ENCODE measurements around the gene TESPA1. TPM values are rescaled to one million over a fixed set of nuclear protein-coding genes. Genes with fewer than 3 reads are reported as not detected.

TESPA1 gene
- total RNA-seq, 1 donor from 2014 or later: not detected

DNA sequence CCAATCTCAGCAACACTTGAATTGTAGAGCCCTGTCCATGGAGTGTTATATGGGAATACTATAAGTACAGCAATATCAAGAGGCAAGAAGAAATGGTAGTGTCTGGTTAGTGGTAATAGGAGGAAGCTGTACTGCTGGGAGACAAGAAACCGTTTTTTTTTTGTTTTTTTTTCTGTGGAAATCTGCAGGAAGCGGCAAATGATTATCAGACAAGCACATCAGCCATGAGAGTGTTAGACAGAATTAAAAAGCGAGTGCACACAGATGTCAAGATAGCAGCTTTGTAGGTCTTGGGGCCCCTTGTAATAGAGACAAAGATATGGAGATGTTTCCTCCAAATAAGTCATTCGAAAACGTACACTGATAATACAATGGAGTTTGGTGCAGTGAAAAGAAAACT, 6.7 kb downstream of the TESPA1 start:
- Histone ChIP-seq H3K4me1 (peaks cover 16% of the 10 kb centered on the region), H3F3A (ENCODE audit: low read depth) (no peaks in the 10 kb centered on the region), H3K36me3 (no peaks in the 10 kb centered on the region), H2AFZ (replicated peaks) (no peak overlapping the region), H3K9ac (no peak overlapping the region), H3K9me3 (ENCODE audit: low read depth) (no peaks in the 10 kb centered on the region), H3K79me2 (ENCODE audit: low read depth) (no peaks in the 10 kb centered on the region), H3K4me3 (no peak overlapping the region), H3K27ac (no peak overlapping the region), H4K20me1 (ENCODE audit: low read depth) (no peaks in the 10 kb centered on the region), H3K27me3 (no peaks in the 10 kb centered on the region), H3K4me2 (no peak overlapping the region)
- H3K36me3 Mint-ChIP-seq: no peaks in the 10 kb centered on the region
- no peak overlapping the region for H3K4me3 Mint-ChIP-seq
- H3K27me3 Mint-ChIP-seq (ENCODE audit: insufficient read depth, low read depth): peaks cover 3% of the 10 kb centered on the region
- no peaks in the 10 kb centered on the region for H3K9me3 Mint-ChIP-seq
- TF ChIP-seq EZH2 (IDR thresholded peaks at IDR 0.05) (no peak), EZH2phosphoT487 (IDR thresholded peaks at IDR 0.05) (no peak)
- TF ChIP-seq, protein P1, sequence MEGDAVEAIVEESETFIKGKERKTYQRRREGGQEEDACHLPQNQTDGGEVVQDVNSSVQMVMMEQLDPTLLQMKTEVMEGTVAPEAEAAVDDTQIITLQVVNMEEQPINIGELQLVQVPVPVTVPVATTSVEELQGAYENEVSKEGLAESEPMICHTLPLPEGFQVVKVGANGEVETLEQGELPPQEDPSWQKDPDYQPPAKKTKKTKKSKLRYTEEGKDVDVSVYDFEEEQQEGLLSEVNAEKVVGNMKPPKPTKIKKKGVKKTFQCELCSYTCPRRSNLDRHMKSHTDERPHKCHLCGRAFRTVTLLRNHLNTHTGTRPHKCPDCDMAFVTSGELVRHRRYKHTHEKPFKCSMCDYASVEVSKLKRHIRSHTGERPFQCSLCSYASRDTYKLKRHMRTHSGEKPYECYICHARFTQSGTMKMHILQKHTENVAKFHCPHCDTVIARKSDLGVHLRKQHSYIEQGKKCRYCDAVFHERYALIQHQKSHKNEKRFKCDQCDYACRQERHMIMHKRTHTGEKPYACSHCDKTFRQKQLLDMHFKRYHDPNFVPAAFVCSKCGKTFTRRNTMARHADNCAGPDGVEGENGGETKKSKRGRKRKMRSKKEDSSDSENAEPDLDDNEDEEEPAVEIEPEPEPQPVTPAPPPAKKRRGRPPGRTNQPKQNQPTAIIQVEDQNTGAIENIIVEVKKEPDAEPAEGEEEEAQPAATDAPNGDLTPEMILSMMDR (IDR thresholded peaks at IDR 0.05): no peak
- H3K4me1 Mint-ChIP-seq: peaks cover 24% of the 10 kb centered on the region
- DNase-seq (ENCODE audit: low spot score): no peak
- H3K27ac Mint-ChIP-seq: no peak overlapping the region

DNA sequence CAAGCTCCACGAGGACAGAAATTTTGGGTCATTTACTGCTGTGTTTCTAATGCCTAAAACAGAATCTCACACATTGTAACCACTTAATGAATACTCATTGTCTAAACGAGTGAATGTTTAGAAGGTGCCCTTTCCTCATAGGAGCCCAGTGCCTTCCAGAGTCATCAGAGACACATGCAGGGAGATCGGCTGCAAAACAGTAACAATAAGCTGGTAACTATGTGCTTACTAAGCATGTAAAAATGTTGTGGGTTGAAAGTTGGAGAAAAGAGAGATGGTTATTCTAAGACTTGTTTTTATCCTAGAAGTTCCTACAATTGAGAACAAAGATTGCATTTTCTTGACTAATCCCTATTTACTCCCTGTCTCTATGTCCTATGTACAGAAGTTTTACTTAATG, 7.4 kb downstream of the TESPA1 start:
- no peaks in the 10 kb centered on the region for H3K36me3 Mint-ChIP-seq
- no peak overlapping the region for H3K27ac Mint-ChIP-seq
- H3K4me1 ChIP-seq: peaks cover 16% of the 10 kb centered on the region
- no peaks in the 10 kb centered on the region for H3F3A ChIP-seq (ENCODE audit: low read depth)
- no peaks in the 10 kb centered on the region for H3K27me3 ChIP-seq
- no peaks in the 10 kb centered on the region for H4K20me1 ChIP-seq (ENCODE audit: low read depth)
- no peaks in the 10 kb centered on the region for H3K36me3 ChIP-seq
- H3K9me3 Mint-ChIP-seq: no peaks in the 10 kb centered on the region
- H3K4me2 ChIP-seq: no peak overlapping the region
- no peak for DNase-seq (ENCODE audit: low spot score)
- H3K27ac ChIP-seq: no peak overlapping the region
- no peak overlapping the region for H3K4me3 ChIP-seq
- H3K4me3 Mint-ChIP-seq: no peak overlapping the region
- H2AFZ ChIP-seq (replicated peaks): no peak overlapping the region
- peaks cover 24% of the 10 kb centered on the region for H3K4me1 Mint-ChIP-seq
- no peak overlapping the region for H3K9ac ChIP-seq
- peaks cover 3% of the 10 kb centered on the region for H3K27me3 Mint-ChIP-seq (ENCODE audit: insufficient read depth, low read depth)
- no peaks in the 10 kb centered on the region for H3K79me2 ChIP-seq (ENCODE audit: low read depth)
- no peaks in the 10 kb centered on the region for H3K9me3 ChIP-seq (ENCODE audit: low read depth)
- TF ChIP-seq, protein P1 (IDR thresholded peaks at IDR 0.05): no peak
- TF ChIP-seq EZH2phosphoT487 (IDR thresholded peaks at IDR 0.05) (no peak), EZH2 (IDR thresholded peaks at IDR 0.05) (no peak)

DNA sequence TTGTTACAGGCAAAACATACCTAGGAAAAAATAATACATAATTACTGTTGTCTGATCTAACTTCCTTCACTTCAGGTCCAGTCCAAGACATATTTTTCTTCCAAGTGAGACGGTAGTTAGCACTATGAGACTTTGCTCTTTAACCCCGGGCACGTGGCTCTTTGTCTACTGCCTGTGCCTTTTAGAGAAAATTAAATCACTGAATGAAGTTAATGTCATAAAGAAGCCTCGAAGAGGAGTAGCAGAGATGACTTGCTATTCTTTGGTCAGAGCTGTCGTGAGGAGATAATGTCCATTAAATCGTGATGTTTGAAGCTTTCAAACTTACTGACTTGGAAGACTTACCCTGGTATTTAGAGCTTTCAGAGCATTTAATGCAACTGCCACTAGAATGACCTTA, 8.7 kb downstream of the TESPA1 start:
- no peaks in the 10 kb centered on the region for H3K9me3 Mint-ChIP-seq
- H3K4me2 ChIP-seq: peak overlapping the region; percentile 26
- no peaks in the 10 kb centered on the region for H3K36me3 Mint-ChIP-seq
- H3K4me3 ChIP-seq: no peak overlapping the region
- H4K20me1 ChIP-seq (ENCODE audit: low read depth): no peaks in the 10 kb centered on the region
- no peak overlapping the region for H3K27ac ChIP-seq
- no peaks in the 10 kb centered on the region for H3K27me3 ChIP-seq
- H3K4me3 Mint-ChIP-seq: no peak overlapping the region
- H3K4me1 ChIP-seq: peaks cover 16% of the 10 kb centered on the region
- H3K27ac Mint-ChIP-seq: peak overlapping the region; percentile 33
- no peaks in the 10 kb centered on the region for H3K36me3 ChIP-seq
- no peak overlapping the region for H2AFZ ChIP-seq (replicated peaks)
- H3K9ac ChIP-seq: no peak overlapping the region
- no peak for DNase-seq (ENCODE audit: low spot score)
- no peaks in the 10 kb centered on the region for H3F3A ChIP-seq (ENCODE audit: low read depth)
- no peaks in the 10 kb centered on the region for H3K9me3 ChIP-seq (ENCODE audit: low read depth)
- H3K79me2 ChIP-seq (ENCODE audit: low read depth): no peaks in the 10 kb centered on the region
- H3K27me3 Mint-ChIP-seq (ENCODE audit: insufficient read depth, low read depth): peaks cover 3% of the 10 kb centered on the region
- TF ChIP-seq, protein P1 (IDR thresholded peaks at IDR 0.05): no peak
- TF ChIP-seq EZH2 (IDR thresholded peaks at IDR 0.05) (no peak), EZH2phosphoT487 (IDR thresholded peaks at IDR 0.05) (no peak)
- H3K4me1 Mint-ChIP-seq: peaks cover 24% of the 10 kb centered on the region
